ENCODE data around the gene GIGYF2.

GRCh38 chr2:232687382-232688160, 9.6 kb upstream of the GIGYF2 start:
- TF ChIP-seq, protein P1, sequence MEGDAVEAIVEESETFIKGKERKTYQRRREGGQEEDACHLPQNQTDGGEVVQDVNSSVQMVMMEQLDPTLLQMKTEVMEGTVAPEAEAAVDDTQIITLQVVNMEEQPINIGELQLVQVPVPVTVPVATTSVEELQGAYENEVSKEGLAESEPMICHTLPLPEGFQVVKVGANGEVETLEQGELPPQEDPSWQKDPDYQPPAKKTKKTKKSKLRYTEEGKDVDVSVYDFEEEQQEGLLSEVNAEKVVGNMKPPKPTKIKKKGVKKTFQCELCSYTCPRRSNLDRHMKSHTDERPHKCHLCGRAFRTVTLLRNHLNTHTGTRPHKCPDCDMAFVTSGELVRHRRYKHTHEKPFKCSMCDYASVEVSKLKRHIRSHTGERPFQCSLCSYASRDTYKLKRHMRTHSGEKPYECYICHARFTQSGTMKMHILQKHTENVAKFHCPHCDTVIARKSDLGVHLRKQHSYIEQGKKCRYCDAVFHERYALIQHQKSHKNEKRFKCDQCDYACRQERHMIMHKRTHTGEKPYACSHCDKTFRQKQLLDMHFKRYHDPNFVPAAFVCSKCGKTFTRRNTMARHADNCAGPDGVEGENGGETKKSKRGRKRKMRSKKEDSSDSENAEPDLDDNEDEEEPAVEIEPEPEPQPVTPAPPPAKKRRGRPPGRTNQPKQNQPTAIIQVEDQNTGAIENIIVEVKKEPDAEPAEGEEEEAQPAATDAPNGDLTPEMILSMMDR (IDR thresholded peaks at IDR 0.05): no peak
- no peak for TF ChIP-seq POLR2A (IDR thresholded peaks at IDR 0.05)
